Gastroesophageal sphincter (tissue), 3 donors: ENCODE data around the gene PANX2.

Source experiments
- POLR2A ChIP-seq, 2 donors: fragments of 450-650 bp; IDR thresholded peaks; one replicate each; pipeline ENCODE4 v1.6.1; 2017; ENCODE audit warnings: antibody characterized with exemption in 2 of 2, mild to moderate bottlenecking in 2 of 2, moderate library complexity in 1 of 2
- TF ChIP-seq, protein P1 (sequence below), 4 experiments: fragments of 200-600 bp in 2 of 4; fragments of 450-650 bp in 2 of 4; sonication (generic) in 1 of 4; IDR thresholded peaks; one replicate each; pipeline ENCODE4 v1.5.1; 2017 to 2019; ENCODE audit warnings: antibody characterized with exemption in 4 of 4, mild to moderate bottlenecking in 2 of 4, moderate library complexity in 2 of 4

DNA sequence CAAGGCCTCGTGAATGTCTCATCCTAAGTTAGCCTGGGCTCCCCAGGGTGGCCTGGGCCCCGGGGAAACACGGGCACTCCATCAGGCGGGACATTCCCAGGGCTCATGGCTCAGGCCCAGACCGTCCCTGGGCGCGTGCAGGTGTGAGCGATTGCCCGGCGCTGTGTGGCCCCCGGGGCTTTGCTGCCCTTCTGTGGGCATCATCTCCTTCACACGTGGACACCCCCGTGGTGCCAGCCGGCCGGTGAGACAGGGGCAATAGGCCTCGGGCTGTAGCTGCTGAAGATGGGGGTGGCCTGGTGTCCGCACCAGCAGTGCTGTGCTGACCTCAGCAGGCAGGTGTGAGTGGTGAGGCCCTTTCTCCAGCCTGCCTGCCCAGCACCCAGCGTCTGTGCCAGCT is 25.7 kb downstream of the PANX2 start:
- no peak for TF ChIP-seq POLR2A (IDR thresholded peaks at IDR 0.05)
- TF ChIP-seq, protein P1, sequence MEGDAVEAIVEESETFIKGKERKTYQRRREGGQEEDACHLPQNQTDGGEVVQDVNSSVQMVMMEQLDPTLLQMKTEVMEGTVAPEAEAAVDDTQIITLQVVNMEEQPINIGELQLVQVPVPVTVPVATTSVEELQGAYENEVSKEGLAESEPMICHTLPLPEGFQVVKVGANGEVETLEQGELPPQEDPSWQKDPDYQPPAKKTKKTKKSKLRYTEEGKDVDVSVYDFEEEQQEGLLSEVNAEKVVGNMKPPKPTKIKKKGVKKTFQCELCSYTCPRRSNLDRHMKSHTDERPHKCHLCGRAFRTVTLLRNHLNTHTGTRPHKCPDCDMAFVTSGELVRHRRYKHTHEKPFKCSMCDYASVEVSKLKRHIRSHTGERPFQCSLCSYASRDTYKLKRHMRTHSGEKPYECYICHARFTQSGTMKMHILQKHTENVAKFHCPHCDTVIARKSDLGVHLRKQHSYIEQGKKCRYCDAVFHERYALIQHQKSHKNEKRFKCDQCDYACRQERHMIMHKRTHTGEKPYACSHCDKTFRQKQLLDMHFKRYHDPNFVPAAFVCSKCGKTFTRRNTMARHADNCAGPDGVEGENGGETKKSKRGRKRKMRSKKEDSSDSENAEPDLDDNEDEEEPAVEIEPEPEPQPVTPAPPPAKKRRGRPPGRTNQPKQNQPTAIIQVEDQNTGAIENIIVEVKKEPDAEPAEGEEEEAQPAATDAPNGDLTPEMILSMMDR (IDR thresholded peaks at IDR 0.05), result no peak
